ENCODE results near the gene CRYL1. TPM values are rescaled to one million over a fixed set of nuclear protein-coding genes. Genes with fewer than 3 reads are reported as not detected.

Gene CRYL1
- total RNA-seq, 1 experiment from 2014 or later, result 2.9 TPM

DNA sequence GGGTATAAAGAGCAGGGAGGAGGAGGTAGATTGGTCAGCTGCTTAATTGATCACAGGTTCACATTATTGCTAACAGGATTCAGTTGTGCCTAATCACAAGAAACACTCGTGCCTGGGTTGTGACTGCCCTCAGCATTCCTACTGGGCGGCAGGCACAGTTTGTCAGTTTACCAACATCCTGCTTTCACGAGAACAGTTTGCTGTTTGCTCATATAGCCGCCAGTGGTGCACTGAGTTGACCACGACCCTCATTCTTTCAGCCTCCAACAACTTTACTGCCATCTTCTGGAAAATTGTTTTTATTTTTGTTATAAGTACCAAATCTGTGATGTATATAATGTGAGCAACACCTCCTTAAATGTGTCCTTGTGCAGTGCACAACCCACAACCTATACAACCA is 25.1 kb upstream of the CRYL1 start:
- Mint-ChIP-seq H3K27me3 (ENCODE audit: low read depth) (no peaks in the 10 kb centered on the region; the same call in 1 of the 2 replicates), H3K27ac (no peak overlapping the region), H3K4me1 (no peaks in the 10 kb centered on the region), H3K4me3 (no peak overlapping the region), H3K36me3 (no peaks in the 10 kb centered on the region), H3K9me3 (no peaks in the 10 kb centered on the region)
- TF ChIP-seq, protein P1, sequence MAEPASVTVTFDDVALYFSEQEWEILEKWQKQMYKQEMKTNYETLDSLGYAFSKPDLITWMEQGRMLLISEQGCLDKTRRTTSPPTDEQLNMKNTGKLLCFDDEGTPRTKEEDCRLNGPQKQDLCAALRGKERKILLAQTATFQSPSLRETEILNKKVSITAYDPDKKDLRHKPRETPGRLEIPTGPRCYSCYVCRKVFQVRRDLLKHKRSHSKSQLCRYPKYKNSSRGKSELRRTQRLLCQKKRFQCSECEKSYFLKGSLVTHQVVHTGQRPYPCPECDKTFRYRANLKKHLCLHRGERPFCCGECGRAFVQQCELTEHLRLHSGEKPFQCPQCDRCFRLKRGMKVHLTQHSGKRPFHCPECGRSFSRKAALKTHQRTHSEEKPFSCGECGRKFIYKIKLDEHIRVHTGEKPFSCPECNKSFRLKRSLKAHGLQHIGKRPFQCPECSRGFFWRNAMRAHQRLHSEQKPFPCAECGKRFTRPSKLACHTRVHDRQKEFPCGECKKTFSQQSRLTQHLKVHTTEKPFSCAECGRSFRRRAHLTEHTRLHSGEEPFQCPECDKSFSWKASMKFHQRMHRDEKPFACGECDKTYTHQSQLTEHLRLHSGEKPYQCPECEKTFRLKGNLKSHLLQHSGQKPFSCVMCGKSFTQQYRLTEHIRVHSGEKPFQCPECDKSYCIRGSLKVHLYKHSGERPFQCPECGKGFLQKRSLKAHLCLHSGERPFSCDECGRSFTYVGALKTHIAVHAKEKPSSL (CRISPR knock-in tag; conservative IDR thresholded peaks at IDR 0.05), result no peak
- TF ChIP-seq ZNF219 (CRISPR knock-in tag; IDR thresholded peaks at IDR 0.05; ENCODE audit: borderline replicate concordance), result no peak
- TF ChIP-seq, protein P2, sequence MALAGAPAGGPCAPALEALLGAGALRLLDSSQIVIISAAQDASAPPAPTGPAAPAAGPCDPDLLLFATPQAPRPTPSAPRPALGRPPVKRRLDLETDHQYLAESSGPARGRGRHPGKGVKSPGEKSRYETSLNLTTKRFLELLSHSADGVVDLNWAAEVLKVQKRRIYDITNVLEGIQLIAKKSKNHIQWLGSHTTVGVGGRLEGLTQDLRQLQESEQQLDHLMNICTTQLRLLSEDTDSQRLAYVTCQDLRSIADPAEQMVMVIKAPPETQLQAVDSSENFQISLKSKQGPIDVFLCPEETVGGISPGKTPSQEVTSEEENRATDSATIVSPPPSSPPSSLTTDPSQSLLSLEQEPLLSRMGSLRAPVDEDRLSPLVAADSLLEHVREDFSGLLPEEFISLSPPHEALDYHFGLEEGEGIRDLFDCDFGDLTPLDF (CRISPR knock-in tag; IDR thresholded peaks at IDR 0.05), result no peak
- TF ChIP-seq ELF4 (CRISPR knock-in tag; IDR thresholded peaks at IDR 0.05; ENCODE audit: low read depth), result no peak
- no peak for TF ChIP-seq SOX15 (CRISPR knock-in tag; IDR thresholded peaks at IDR 0.05)
- TF ChIP-seq FOXJ3 (CRISPR knock-in tag; IDR thresholded peaks at IDR 0.05; ENCODE audit: borderline replicate concordance), result no peak
- no peak for TF ChIP-seq ZNF138 (CRISPR knock-in tag; conservative IDR thresholded peaks at IDR 0.05)
- TF ChIP-seq GABPB1 (CRISPR knock-in tag; IDR thresholded peaks at IDR 0.05), result no peak
- ChIA-PET POLR2A (no interaction called here), CTCF (no interaction called here)
- ATAC-seq, result no peak
- DNase-seq (ENCODE audit: low spot score), result no peak

GRCh38 chr13:20547479-20547908 is 21.8 kb upstream of the CRYL1 start:
- no peak for DNase-seq (ENCODE audit: low spot score)
- H3K27ac Mint-ChIP-seq, result no peak overlapping the region
- H3K27me3 Mint-ChIP-seq (ENCODE audit: low read depth), result no peaks in the 10 kb centered on the region; the same call in 1 of the 2 replicates
- no peak for ATAC-seq
- CTCF ChIA-PET, result interaction anchor here (1.1 kb wide), 1 partner anchor 164 kb away, joined by 5 read pairs; no protein-coding TSS in a partner anchor
- POLR2A ChIA-PET, result interaction anchor here (0.6 kb wide), 1 partner anchor 388 kb away, joined by 7 read pairs; no protein-coding TSS in a partner anchor
- H3K9me3 Mint-ChIP-seq, result no peaks in the 10 kb centered on the region
- peaks cover 13% of the 10 kb centered on the region for H3K4me1 Mint-ChIP-seq
- TF ChIP-seq TP53 (CRISPR knock-in tag; IDR thresholded peaks at IDR 0.05) (no peak), SMAD4 (CRISPR knock-in tag; IDR thresholded peaks at IDR 0.05) (no peak), NFE2L1 (CRISPR knock-in tag; IDR thresholded peaks at IDR 0.05) (no peak)
- no peaks in the 10 kb centered on the region for H3K36me3 Mint-ChIP-seq
- H3K4me3 Mint-ChIP-seq, result no peak overlapping the region

- ATAC-seq, result no peak
- TF ChIP-seq ZNF512 (CRISPR knock-in tag; IDR thresholded peaks at IDR 0.05; ENCODE audit: borderline replicate concordance), result no peak
- no peak for TF ChIP-seq IRF1 (CRISPR knock-in tag; IDR thresholded peaks at IDR 0.05)
- Mint-ChIP-seq H3K27me3 (ENCODE audit: low read depth) (no peaks in the 10 kb centered on the region; the same call in 1 of the 2 replicates), H3K36me3 (no peaks in the 10 kb centered on the region), H3K4me1 (peaks cover 13% of the 10 kb centered on the region), H3K27ac (no peak overlapping the region), H3K4me3 (no peak overlapping the region), H3K9me3 (no peaks in the 10 kb centered on the region)
- POLR2A ChIA-PET, result no interaction called here
- CTCF ChIA-PET, result interaction anchor here (1.1 kb wide), 1 partner anchor 165 kb away, joined by 5 read pairs; no protein-coding TSS in a partner anchor
- no peak for DNase-seq (ENCODE audit: low spot score)
These were observed 20.9 kb upstream of the CRYL1 start for GRCh38 chr13:20546556-20546955.

Measured in WTC11 (cell line).